Measurements from ENCODE around the gene KRTAP5-6. TPM values are rescaled to one million over a fixed set of nuclear protein-coding genes. Genes with fewer than 3 reads are reported as not detected.
"Not testable (repeated sequence)": the region's sequence is repeated elsewhere in the genome, so short reads cannot be mapped to it uniquely, and the experiment has no call there.

KRTAP5-6 gene
- total RNA-seq, 1 donor from 2014 or later: not detected

DNA sequence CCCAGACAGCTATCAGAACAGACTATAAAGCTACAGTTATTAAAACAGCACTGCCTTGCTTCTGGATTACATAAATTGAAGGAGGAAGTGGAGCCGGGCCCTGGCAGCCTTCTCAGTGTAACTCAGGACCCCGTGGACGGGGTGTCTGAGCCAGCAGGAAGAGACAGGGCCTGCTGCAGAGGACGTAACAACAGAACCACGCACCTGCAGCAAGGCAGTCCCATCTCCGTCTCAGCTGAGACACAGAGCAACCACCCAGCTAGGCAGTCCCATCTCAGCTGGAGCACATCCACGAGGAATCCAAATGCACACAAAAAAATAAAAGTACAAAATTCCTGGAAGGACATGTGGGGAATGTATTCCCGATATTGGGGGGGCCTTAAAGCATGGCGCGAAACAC is 17.1 kb upstream of the KRTAP5-6 start:
- DNase-seq (ENCODE audit: low spot score in 2 of 2): no peak
- no peak for FAIRE-seq

DNA sequence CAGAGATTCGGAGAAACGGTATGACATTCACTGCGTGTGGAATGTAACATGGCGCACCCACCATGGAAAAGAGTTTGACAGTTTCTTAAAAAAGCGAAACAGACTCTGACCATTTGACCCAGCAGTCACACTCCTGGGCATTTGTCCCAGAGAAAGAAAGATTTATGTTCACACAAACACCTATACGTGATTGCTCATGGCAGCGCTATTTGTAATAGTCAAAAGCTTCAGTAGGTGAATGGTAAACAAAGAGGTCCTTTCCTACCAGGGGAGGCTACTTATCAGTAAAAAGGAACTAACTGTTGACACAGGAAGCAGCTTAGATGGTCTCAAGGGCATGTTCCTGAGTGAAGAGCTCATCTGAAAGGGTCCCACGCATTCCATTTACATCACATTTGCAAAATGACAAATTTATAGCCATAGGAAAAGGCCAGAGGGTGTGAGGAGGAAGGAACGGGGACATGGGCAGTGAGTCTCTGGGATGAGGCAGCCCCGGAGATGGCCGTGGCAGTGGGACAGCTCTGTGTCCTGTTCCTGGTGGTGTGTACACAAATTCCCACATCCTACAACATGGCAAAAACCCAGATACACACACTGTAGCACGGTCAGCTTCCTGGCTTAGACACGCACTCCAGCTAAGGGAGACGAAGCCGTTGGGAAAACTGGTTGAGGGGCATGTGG is 14.6 kb upstream of the KRTAP5-6 start:
- no peak for FAIRE-seq
- DNase-seq (ENCODE audit: low spot score in 2 of 2): no peak

DNA sequence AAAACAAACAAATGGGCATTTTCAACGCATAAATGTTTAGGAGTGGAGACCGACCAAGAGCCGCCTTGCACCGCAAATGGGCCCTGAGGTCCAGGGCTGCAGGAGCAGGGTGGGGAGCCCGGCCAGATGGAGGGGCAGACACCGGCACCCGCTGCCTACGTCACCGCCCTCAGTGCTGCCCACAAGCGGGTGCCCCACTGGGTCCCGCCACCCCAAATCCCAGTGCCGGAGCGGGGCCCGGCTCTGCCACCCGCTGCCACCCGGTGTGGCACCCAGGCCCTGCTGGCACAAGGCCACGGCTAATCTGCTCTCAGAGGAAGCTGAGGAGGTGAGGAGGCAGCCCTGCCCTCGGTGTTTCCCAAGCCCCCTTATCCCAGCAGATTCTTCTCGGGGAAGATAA is 13.8 kb upstream of the KRTAP5-6 start:
- not testable (repeated sequence) for FAIRE-seq; DNase-seq (ENCODE audit: low spot score in 2 of 2)

DNA sequence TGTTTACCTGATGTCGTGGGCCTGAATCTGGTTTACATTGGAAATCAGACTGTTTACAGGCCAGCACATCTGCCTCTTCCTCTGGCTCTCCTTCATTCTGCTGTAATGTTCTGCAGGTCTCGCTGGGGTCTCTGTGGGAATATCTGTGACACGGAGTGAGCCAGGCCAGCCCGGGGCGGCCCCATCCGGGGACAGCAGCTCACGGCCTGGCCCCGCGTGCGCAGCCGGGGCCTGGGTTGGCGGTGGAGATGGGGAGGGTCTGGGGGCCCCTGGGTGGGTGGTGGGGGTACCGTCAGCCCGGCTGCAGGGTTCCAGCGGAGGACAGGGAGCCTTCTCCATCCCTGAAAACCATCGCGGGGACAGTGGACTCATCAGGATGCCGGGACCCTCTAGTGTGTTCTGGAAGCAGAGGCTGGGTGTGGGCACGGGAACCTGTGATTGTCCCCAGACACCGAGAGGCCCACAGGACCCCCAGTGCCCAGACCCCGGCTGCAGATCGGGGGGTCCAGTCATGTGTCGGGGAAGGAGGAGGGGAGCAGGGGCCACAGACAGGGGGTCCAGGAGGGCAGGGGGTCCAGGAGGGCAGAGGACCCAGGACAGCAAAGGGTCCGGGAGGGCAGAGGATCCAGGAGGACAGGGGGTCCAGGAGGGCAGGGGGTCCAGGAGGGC is 13.0 kb upstream of the KRTAP5-6 start:
- FAIRE-seq; DNase-seq (ENCODE audit: low spot score in 2 of 2): not testable (repeated sequence)

DNA sequence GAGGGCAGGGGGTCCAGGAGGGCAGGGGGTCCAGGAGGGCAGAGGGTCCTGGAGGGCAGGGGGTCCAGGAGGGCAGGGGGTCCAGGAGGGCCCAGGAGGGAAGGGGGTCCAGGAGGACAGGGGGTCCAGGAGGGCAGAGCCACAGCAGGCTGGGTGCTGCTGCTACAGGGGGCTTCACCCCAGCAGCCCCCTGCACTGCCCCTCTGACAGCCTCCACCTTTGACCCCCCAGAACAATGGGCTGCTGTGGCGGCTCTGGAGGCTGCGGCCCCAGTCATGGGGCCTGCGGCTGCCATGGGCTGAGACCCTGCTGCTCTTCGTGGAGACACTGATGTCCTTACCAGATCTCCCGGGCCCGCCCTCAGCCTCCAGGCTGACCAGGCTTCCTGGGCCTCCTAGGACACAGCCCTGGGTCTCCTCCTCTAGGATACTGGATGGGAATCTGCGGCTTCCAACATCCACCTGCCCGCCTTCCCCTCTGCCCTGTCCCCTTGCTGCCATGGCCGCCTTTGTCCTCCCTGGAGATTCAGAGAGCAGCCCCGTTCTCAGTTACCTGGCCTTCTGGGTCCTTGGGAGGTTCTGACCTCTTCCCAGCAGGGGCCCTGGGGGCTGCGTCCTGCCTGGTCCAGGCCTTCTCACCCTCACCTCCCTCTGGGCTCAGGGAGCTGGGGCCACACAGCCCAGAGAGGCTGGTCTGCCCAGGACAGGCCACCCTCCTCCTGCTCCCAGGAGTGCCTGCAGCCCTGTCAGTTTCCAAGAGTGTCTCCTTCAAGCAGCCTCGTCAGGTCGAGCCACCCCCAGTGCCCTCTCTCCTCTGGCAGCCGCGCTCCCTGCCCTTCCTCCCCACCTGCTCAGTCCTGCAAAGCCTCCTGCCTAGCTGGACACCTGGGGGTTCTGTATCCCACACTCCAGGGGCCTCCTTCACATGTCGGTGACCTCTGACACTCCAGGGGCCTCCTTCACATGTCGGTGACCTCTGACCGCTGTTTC is 11.8 kb upstream of the KRTAP5-6 start:
- not testable (repeated sequence) for DNase-seq (ENCODE audit: low spot score in 2 of 2); FAIRE-seq

DNA sequence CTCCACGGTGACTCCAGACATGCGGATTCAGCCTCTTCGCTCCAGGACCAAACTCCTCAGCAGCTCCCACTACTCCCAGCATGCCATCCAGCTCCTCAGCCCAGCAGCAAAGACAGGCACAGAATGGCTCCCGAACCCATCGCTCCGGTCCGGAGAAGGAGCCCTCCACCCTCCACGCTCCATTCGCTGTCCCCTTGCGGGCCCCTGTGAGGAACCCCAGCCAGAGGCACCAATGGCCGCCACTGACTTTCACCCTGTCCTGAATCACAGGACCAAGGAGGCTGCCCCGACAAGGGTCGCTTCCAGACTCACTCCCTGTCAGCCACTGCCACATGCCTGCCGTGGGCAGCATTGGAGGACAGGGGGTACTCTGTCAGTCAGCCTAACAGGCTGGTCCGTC is 10.8 kb upstream of the KRTAP5-6 start:
- not testable (repeated sequence) for FAIRE-seq; DNase-seq (ENCODE audit: low spot score in 2 of 2)

GRCh38 chr11:1688336-1688947 is 8.6 kb upstream of the KRTAP5-6 start:
- not testable (repeated sequence) for FAIRE-seq

DNA sequence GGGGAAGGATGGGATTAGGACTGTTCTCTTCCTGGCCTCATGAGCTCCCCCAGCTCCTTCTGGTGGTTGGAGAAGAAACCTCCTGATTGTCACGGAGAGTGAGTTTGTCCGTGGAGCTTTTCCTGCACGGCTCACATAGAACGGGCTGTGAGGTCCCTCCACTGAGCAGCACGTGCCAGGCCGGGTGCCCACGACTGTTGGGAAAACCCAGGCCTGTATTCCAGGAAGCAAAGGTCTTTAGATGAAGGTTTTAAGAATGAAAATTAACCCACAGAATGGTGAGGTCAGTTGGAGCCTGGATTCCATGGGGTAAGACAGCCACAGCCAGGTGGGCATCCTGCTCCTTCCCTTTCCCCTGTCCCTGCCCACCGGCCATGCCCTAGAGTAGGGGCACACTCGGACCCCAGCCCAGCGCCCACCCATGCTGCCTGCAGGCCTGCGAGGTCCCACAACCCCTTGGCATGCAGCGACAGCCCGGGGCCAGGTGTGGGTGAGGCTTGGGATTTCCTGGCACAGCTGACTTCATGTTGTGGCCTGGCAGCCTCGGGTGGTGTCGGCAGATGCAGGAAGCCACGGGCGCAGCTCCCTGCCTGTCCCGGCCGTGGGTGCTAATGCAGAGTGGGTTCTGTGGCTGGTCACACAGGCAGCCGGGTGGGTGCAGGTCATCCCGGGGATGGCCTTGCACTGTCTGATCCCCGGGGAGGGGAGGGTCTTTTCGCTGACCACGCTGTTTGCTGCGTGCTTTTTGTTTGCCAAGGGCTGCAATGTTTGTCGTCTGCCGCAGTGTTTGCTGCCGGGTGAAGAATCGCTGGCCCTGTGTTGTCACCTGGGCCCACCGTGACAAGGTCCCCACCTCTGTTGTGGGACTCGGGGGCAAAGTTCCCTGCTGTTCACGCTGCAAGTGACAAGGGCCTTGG is 7.5 kb upstream of the KRTAP5-6 start:
- not testable (repeated sequence) for FAIRE-seq; DNase-seq (ENCODE audit: low spot score in 2 of 2)

More at GRCh38 chr11:1688336-1688947, 8.6 kb upstream of the KRTAP5-6 start:
- DNase-seq (ENCODE audit: low spot score in 2 of 2): not testable (repeated sequence)

GRCh38 chr11:1690167-1691025 is 6.6 kb upstream of the KRTAP5-6 start:
- FAIRE-seq: no peak
- no peak for DNase-seq (ENCODE audit: low spot score in 2 of 2)

- DNase-seq (ENCODE audit: low spot score in 2 of 2): no peak
- FAIRE-seq: no peak
These were observed 5.7 kb upstream of the KRTAP5-6 start for GRCh38 chr11:1691026-1691877.

GRCh38 chr11:1691878-1692707 is 4.9 kb upstream of the KRTAP5-6 start:
- FAIRE-seq (no peak), DNase-seq (ENCODE audit: low spot score in 2 of 2) (no peak)

GRCh38 chr11:1692708-1693326 is 4.2 kb upstream of the KRTAP5-6 start:
- no peak for FAIRE-seq
- DNase-seq (ENCODE audit: low spot score in 2 of 2): no peak

- FAIRE-seq: no peak
- peak; percentile 84 to 91 for DNase-seq (ENCODE audit: low spot score in 2 of 2)
These were observed 3.5 kb upstream of the KRTAP5-6 start for GRCh38 chr11:1693327-1694063.

GRCh38 chr11:1694064-1694845 is 2.7 kb upstream of the KRTAP5-6 start:
- DNase-seq (ENCODE audit: low spot score in 2 of 2): peak; percentile 86 to 95
- no peak for FAIRE-seq

Measured in frontal cortex (tissue), 4 donors.